Testis (tissue), 2 donors: Measurements from ENCODE around the gene BCAR3.

ENCODE experiments used
- CTCF ChIP-seq, 3 experiments: fragments of 450-650 bp in 2 of 3; fragments of 200-600 bp in 1 of 3; sonication (generic) in 1 of 3; IDR thresholded peaks; one replicate each; pipeline ENCODE4 v1.5.1; 2016 to 2019; ENCODE audit warnings: antibody characterized with exemption in 3 of 3, mild to moderate bottlenecking in 2 of 3, moderate library complexity in 1 of 3
- POLR2A ChIP-seq: fragments of 450-650 bp; IDR thresholded peaks from one replicate; pipeline ENCODE4 v1.6.1; 2017; ENCODE audit warnings: antibody characterized with exemption, mild to moderate bottlenecking, moderate library complexity

GRCh38 chr1:93620841-93621210 is 60.8 kb downstream of the BCAR3 start:
- TF ChIP-seq CTCF (IDR thresholded peaks at IDR 0.05) (no peak), POLR2A (no peak)
